K562 (cell line): ENCODE measurements around the gene S100A2.

ENCODE experiments used
- CTCF ChIP-seq, 3 experiments: IDR thresholded peaks in 2 of 3; conservative IDR thresholded peaks in 1 of 3; 2 replicates each; pipeline ENCODE4 v1.5.1; 2011 to 2012; ENCODE audit warnings: low read length in 3 of 3, mild to moderate bottlenecking in 3 of 3, control low read depth in 2 of 3, improper control_type of control experiment in 1 of 3, inconsistent platforms in 1 of 3, low read depth in 1 of 3, mixed read lengths in 1 of 3, moderate library complexity in 1 of 3; ENCODE audit not compliant: insufficient read depth in 2 of 3
- EP300 ChIP-seq: IDR thresholded peaks from 2 replicates; pipeline ENCODE4 v1.6.1; 2012; ENCODE audit warnings: low read length, improper control_type of control experiment
- EZH2 ChIP-seq: IDR thresholded peaks from 2 replicates; pipeline ENCODE4 v1.6.1; 2012; ENCODE audit warnings: low read depth, mild to moderate bottlenecking, inconsistent platforms, low read length, borderline replicate concordance
- MBD2 ChIP-seq: sonication (generic); IDR thresholded peaks from 2 replicates; pipeline ENCODE4 v1.6.1; 2016; ENCODE audit warnings: low read depth, borderline replicate concordance
- MXI1 ChIP-seq: IDR thresholded peaks from 2 replicates; pipeline ENCODE4 v1.6.1; 2011; ENCODE audit warnings: low read depth, mild to moderate bottlenecking, improper control_type of control experiment, low read length
- MYNN ChIP-seq, 2 experiments: sonication (generic); formaldehyde crosslinking in 1 of 2; IDR thresholded peaks; 2 replicates each; pipeline versions ENCODE4 v1.5.0 to v1.6.1; 2016 to 2020; ENCODE audit warnings: antibody characterized with exemption in 1 of 2, missing genetic modification reagents in 1 of 2
- SP1 ChIP-seq: sonication (generic); formaldehyde crosslinking; IDR thresholded peaks from 2 replicates; pipeline ENCODE4 v1.8.1; 2022; ENCODE audit warnings: mild to moderate bottlenecking, missing genetic modification reagents
- SRF ChIP-seq, 2 experiments: fragments of 250-450, 450-650 bp in 1 of 2; sonication (Bioruptor Pico) in 1 of 2; sonication (generic) in 1 of 2; formaldehyde crosslinking; IDR thresholded peaks; 2 replicates each; pipeline versions ENCODE4 v1.5.0 to v1.5.1; 2020 to 2022; ENCODE audit warnings: mild to moderate bottlenecking in 1 of 2, missing genetic modification reagents in 1 of 2
- ZC3H8 ChIP-seq: fragments of 450-650 bp; IDR thresholded peaks from 2 replicates; pipeline ENCODE4 v1.6.1; 2017
- ZFX ChIP-seq: sonication (generic); formaldehyde crosslinking; IDR thresholded peaks from 2 replicates; pipeline ENCODE4 v1.8.0; 2022; ENCODE audit warnings: mild to moderate bottlenecking, missing genetic modification reagents, moderate library complexity
- ZNF589 ChIP-seq: fragments of 200-800 bp; sonication (Bioruptor generic); IDR thresholded peaks from 2 replicates; pipeline ENCODE4 v1.6.1; 2016; ENCODE audit warnings: low read depth, missing genetic modification characterization, missing compliant biosample characterization
- TF ChIP-seq, protein P1 (sequence below), 2 experiments: fragments of 200-800 bp in 1 of 2; sonication (Bioruptor generic) in 1 of 2; sonication (generic) in 1 of 2; formaldehyde crosslinking in 1 of 2; IDR thresholded peaks in 1 of 2; conservative IDR thresholded peaks in 1 of 2; 2 replicates each; pipeline versions ENCODE4 v1.5.0 to v1.6.1; 2016 to 2020; ENCODE audit warnings: missing compliant biosample characterization in 1 of 2, missing genetic modification characterization in 1 of 2, missing genetic modification reagents in 1 of 2
- TF ChIP-seq, protein P2 (sequence below): sonication (generic); formaldehyde crosslinking; IDR thresholded peaks from 2 replicates; pipeline ENCODE4 v1.5.0; 2020; ENCODE audit warnings: missing genetic modification reagents

- no peak for TF ChIP-seq SRF (CRISPR knock-in tag; IDR thresholded peaks at IDR 0.05)
- TF ChIP-seq, protein P1, sequence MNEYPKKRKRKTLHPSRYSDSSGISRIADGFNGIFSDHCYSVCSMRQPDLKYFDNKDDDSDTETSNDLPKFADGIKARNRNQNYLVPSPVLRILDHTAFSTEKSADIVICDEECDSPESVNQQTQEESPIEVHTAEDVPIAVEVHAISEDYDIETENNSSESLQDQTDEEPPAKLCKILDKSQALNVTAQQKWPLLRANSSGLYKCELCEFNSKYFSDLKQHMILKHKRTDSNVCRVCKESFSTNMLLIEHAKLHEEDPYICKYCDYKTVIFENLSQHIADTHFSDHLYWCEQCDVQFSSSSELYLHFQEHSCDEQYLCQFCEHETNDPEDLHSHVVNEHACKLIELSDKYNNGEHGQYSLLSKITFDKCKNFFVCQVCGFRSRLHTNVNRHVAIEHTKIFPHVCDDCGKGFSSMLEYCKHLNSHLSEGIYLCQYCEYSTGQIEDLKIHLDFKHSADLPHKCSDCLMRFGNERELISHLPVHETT (CRISPR knock-in tag; conservative IDR thresholded peaks at IDR 0.05 in 1 of 2, IDR thresholded peaks at IDR 0.05 in 1 of 2) = no peak
- TF ChIP-seq EZH2 = no peak
- no peak for TF ChIP-seq ZNF589 (CRISPR knock-in tag)
- TF ChIP-seq MYNN (IDR thresholded peaks at IDR 0.05) = no peak
- no peak for TF ChIP-seq MYNN (CRISPR knock-in tag; IDR thresholded peaks at IDR 0.05)
- TF ChIP-seq CTCF (IDR thresholded peaks at IDR 0.05 in 2 of 3, conservative IDR thresholded peaks at IDR 0.05 in 1 of 3; ENCODE audit: insufficient read depth in 2 of 3, low read depth in 1 of 3, low read length in 3 of 3) = no peak
- TF ChIP-seq EP300 = no peak
- no peak for TF ChIP-seq ZC3H8
- no peak for TF ChIP-seq MXI1
- TF ChIP-seq ZFX (CRISPR knock-in tag) = no peak
- no peak for TF ChIP-seq SP1 (CRISPR knock-in tag)
- TF ChIP-seq, protein P2, sequence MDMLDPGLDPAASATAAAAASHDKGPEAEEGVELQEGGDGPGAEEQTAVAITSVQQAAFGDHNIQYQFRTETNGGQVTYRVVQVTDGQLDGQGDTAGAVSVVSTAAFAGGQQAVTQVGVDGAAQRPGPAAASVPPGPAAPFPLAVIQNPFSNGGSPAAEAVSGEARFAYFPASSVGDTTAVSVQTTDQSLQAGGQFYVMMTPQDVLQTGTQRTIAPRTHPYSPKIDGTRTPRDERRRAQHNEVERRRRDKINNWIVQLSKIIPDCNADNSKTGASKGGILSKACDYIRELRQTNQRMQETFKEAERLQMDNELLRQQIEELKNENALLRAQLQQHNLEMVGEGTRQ (CRISPR knock-in tag) = no peak
- TF ChIP-seq MBD2 = no peak
Measured at GRCh38 chr1:153539395-153540093, 26.1 kb downstream of the S100A2 start.
